Activated T-helper 9 cell treated with anti-CD3 and anti-CD28 coated beads, Interleukin-2, amount 50 U/mL, for 16 hours (primary cell): ENCODE data around the gene NFATC2.
A peak's percentile ranks its signal among the peaks of the same experiment; 100 is the strongest.

Experiments
- DNase-seq: peaks from one replicate; pipeline ENCODE4 v3.0.0-alpha.2; 2020; ENCODE audit warnings: low read depth

The NFATC2 gene

DNA sequence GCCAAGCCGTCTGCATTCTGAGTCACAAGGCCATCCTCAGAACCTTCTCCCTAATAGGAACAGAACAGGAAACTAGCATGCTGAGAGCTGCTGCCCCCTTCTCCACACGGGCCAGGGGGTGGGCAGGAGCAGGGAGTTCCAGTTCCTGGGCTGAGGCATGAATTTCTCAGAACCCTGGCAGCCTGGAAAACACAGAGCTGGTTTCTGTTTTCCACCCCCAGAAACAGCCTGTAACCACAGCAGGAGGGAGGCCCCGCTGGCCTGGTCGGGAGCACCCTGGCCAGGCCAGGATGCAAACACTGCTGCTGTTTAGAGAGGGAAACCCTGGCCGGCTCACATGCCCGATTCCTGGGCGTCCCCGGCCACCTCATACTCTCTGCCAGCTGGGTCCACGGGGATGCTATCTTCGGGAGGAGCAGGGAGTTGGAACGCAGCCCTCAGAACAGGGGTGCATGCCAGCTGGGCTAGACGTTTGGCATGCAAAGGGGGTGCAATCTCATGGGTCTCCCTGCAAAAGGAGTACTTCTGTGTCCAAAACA, 130.1 kb downstream of the NFATC2 start:
- no peak for DNase-seq

GRCh38 chr20:51411870-51412269, 130.6 kb downstream of the NFATC2 start:
- DNase-seq, result no peak

DNA sequence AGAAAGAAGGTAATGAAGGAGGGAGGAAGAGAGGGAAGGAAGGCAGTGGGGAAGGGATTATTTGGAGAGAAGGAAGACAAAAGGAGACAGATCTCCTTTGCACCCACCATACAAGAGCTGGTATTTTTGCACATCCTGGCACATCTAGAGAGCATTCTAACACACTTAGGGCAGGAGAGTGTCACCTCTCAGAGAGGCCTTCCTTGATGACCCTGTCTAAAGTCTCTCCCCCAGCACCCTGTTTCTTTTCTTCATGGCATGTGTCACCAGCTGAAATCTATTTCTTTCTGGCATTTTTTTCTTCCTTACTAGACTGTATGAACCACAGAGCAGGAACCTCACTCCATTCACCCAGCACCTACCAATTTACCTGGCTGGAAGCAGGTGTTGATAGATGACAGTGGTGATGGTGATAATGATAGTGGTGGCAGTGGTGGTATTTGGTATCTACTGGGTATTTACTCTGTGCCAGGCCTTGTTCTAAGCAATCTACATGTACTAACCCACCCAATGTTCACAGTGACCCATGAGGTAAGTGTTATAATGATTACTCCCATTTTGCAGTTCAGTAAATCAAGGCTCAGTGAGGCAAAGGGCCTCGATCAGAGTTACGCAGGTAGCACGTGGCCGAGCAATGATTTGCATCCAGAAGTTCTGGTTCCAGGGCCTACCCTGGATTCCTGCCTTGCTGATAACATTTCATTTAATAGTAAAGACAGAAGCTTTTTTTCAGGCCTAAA, 131.8 kb downstream of the NFATC2 start:
- DNase-seq, result no peak

- DNase-seq, result no peak
These were observed 133.2 kb downstream of the NFATC2 start for GRCh38 chr20:51409192-51409880.

- peak; percentile 85 for DNase-seq
These were observed 138.0 kb downstream of the NFATC2 start for GRCh38 chr20:51404297-51405060.

- no peak for DNase-seq
These were observed 138.9 kb downstream of the NFATC2 start for GRCh38 chr20:51403466-51404220.

GRCh38 chr20:51402201-51402600, 140.3 kb downstream of the NFATC2 start:
- DNase-seq, result no peak

DNA sequence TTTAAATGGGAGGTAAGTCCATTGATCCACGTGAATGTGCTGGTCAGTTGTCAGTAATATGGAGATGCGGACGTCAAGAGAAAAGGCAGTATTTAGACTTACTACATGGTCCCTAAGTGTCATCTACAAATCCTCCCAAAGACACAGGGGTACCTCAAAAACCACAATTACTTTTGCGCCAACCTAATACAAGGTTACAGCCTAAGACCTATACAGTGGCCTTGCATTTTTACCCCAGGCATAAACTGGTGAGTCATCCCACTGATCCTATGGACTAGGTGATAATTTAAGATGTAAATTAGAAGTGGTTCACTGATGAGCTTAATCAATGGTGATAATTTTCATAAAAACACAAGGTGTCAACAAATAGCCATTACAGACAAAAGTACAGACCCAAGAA, 141.0 kb downstream of the NFATC2 start:
- no peak for DNase-seq

GRCh38 chr20:51400051-51400926, 142.2 kb downstream of the NFATC2 start:
- peak; percentile 61 for DNase-seq

GRCh38 chr20:51399006-51399890, 143.3 kb downstream of the NFATC2 start:
- no peak for DNase-seq

- no peak for DNase-seq
These were observed 144.0 kb downstream of the NFATC2 start for GRCh38 chr20:51398552-51398951.

DNA sequence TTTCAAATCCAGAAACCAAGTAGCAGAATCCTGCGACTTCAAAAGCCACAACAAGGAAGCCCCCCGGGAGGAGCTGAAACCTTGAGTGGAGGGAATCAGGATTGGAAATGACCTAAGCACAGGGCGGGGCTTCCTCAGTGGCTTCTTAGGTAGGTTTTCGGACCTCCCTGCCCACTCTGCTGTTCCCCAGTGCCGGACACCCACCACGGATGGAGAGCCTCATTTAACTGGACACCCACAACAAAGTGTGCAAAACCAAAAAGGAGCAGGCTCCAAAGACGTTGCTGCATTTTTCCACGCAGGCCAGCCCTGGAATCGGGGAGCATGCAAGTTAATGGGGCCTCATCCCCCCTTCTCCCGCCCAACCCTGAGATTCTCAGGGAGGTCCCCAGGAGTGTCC, 144.4 kb downstream of the NFATC2 start:
- no peak for DNase-seq

DNA sequence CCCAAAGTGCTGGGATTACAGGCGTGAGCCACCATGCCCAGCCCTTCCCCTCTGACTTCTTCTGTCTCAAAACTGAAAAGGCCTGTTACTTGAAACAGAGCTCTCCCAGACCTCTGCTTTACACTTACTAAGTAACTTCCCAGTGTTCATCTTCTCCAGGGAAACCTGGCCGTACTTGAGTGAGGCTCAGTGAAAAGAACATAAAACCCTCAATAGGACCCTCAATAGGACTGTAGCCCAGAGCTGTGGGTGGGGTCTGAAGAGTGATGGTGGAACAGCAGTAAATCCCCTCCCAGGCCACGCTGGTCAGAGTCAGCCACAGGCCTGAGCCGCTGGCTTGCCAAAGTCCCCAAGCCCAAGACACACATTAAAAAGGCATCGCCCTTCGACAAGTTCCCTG, 145.4 kb downstream of the NFATC2 start:
- no peak for DNase-seq

- DNase-seq, result no peak
These were observed 146.1 kb downstream of the NFATC2 start for GRCh38 chr20:51396365-51396909.

GRCh38 chr20:51394706-51395105, 147.8 kb downstream of the NFATC2 start:
- DNase-seq, result no peak

- DNase-seq, result no peak
These were observed 148.9 kb downstream of the NFATC2 start for GRCh38 chr20:51393571-51393970.

DNA sequence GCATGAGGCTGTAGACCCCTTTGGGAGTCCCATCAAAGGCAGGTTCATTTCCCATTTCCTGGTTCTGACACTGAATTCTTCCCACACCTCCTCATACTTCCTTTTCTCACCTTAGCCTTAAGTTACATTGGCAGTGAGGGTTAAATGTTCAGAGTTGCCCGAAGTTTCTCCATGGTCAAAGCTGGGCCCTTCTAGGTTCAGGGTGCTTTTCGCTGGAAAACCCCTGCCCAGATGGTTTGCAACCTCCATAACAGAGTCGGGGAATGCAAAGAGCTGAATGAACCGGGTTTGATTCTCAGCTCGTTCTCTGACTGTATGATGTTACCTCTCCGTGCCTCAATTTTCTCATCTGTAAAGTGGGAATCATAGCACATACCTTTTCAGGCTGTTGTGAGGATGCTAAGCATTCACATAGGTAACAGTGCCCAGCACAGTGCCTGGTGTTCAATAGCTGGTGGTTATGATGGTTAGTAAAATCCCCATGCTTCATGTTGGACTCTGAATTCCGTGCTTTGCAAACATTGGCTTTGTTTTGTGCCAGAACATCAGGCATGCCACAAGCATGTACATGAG, 149.8 kb downstream of the NFATC2 start:
- DNase-seq, result no peak

DNA sequence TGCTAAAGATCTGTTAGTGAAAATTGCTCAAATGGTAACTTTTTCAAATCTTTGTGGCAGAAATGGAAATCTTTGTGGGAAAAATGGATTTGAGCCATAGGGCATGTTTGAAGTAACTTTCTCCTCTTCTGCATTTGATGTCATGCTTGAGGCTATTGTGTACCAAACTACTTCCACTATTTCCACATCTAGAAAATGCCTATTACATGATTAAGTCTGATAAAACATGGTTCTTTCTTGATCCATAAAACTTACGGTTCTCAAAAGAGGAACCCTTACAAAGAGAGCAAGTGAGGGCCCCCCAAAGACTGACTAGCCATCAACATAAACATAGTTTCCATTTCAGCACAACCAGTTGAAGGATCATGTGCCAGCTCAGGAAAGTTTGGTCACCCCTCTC, 150.6 kb downstream of the NFATC2 start:
- no peak for DNase-seq

DNA sequence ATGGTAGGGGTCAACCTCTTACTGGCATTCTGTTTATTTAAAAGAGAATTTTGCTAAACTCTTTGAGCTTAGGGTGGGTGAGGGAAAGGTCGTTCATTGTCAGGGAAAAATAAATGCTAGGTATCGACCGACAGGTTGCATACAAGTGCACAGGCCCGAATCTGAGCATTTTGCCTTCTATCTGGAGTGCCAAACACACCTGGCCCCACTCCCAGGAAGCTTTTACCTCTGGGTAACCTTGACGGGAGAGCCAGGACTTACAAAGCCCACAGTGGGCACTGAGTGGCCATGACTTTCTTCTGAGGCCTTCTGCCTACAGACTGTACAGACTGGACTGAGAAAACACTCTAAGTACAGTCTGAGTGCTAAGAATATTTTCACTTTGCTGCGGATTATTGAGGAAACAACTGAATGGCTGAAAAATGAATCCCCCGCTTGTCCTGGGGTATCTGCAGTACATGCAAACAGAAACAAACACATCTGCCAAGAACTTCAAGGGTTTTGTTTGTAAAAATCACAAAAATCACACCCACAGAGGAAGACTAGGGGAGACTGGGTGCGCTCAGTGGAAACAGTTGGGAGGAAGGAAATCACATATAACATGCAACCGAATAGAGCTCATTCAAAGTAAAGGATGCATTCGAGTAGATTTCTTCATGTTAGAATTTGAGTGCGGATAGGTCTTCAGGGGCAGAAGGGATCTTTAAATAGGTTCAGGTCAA, 152.8 kb downstream of the NFATC2 start:
- no peak for DNase-seq
